Immature natural killer cell (primary cell): Measurements from ENCODE around the gene MCM9. TPM values are rescaled to one million over a fixed set of nuclear protein-coding genes. Genes with fewer than 3 reads are reported as not detected.
A peak's percentile ranks its signal among the peaks of the same experiment; 100 is the strongest.

ENCODE experiments used
- DNase-seq, 3 donors: peaks; one replicate each; pipeline ENCODE4 v3.0.0; 2022; ENCODE audit warnings: mixed read lengths in 1 of 3
- H3K27ac Mint-ChIP-seq, 6 donors: one replicate each; pipeline ENCODE4 v1.8.0; 2020; ENCODE audit warnings: mixed read lengths in 6 of 6, mild to moderate bottlenecking in 5 of 6, inconsistent platforms in 4 of 6, moderate library complexity in 3 of 6
- H3K27me3 Mint-ChIP-seq, 3 donors: one replicate each; pipeline ENCODE4 v1.8.0; 2020 to 2021; ENCODE audit warnings: low read depth in 3 of 3, mild to moderate bottlenecking in 3 of 3, mixed read lengths in 3 of 3, moderate library complexity in 3 of 3, inconsistent platforms in 1 of 3
- H3K36me3 Mint-ChIP-seq, 3 donors: one replicate each; pipeline ENCODE4 v1.8.0; 2020; ENCODE audit warnings: mixed read lengths in 3 of 3, inconsistent platforms in 2 of 3, mild to moderate bottlenecking in 2 of 3
- H3K4me1 Mint-ChIP-seq, 2 donors: one replicate each; pipeline ENCODE4 v1.8.0; 2020; ENCODE audit warnings: inconsistent platforms in 2 of 2, mild to moderate bottlenecking in 2 of 2, mixed read lengths in 2 of 2, moderate library complexity in 1 of 2
- H3K4me3 Mint-ChIP-seq, 5 donors: one replicate each; pipeline ENCODE4 v1.8.0; 2020; ENCODE audit warnings: mild to moderate bottlenecking in 5 of 5, mixed read lengths in 5 of 5, inconsistent platforms in 3 of 5, moderate library complexity in 3 of 5
- H3K9me3 Mint-ChIP-seq, 6 donors: one replicate each; pipeline ENCODE4 v1.8.0; 2020; ENCODE audit warnings: mild to moderate bottlenecking in 6 of 6, mixed read lengths in 6 of 6, inconsistent platforms in 4 of 6, moderate library complexity in 3 of 6
- polyA plus RNA-seq, 3 donors: library from polyadenylated mRNA; unstranded; fragments of 300-500 nt; fragmentation: Illumina TruSeq; gene quantifications; one replicate each; pipeline ENCODE4 v1.2.3, GENCODE V29; 2021

Gene MCM9
- polyA plus RNA-seq, 3 donors from 2014 or later: 15.3 to 23.7 (median 16.8) TPM

- Mint-ChIP-seq H3K27ac (no peak overlapping the region), H3K4me3 (no peak overlapping the region), H3K4me1 (no peaks in the 10 kb centered on the region), H3K27me3 (peaks cover 0 to 4% (median 0%) of the 10 kb centered on the region in 3 donors), H3K9me3 (peaks cover 0 to 7% (median 1%) of the 10 kb centered on the region in 6 donors), H3K36me3 (peaks cover 0 to 3% (median 0%) of the 10 kb centered on the region in 3 donors)
- no peak for DNase-seq
Measured at GRCh38 chr6:118953391-118953790, 18.4 kb upstream of the MCM9 start.

- no peak overlapping the region for H3K27ac Mint-ChIP-seq
- no peak overlapping the region for H3K4me3 Mint-ChIP-seq
- H3K36me3 Mint-ChIP-seq: peaks cover 0 to 3% (median under 1%) of the 10 kb centered on the region in 3 donors
- H3K4me1 Mint-ChIP-seq: no peaks in the 10 kb centered on the region
- peaks cover 0 to 4% (median 0%) of the 10 kb centered on the region in 3 donors for H3K27me3 Mint-ChIP-seq
- DNase-seq: no peak
- H3K9me3 Mint-ChIP-seq: peaks cover 0 to 10% (median 1%) of the 10 kb centered on the region in 6 donors
Measured at GRCh38 chr6:118952683-118953082, 17.7 kb upstream of the MCM9 start.

GRCh38 chr6:118945217-118945616 lies 10.3 kb upstream of the MCM9 start:
- H3K4me1 Mint-ChIP-seq: no peaks in the 10 kb centered on the region
- no peak overlapping the region for H3K4me3 Mint-ChIP-seq
- peaks cover 11 to 26% (median 26%) of the 10 kb centered on the region in 3 donors for H3K36me3 Mint-ChIP-seq
- H3K27me3 Mint-ChIP-seq: peaks cover 0 to 9% (median 8%) of the 10 kb centered on the region in 3 donors
- peaks cover 34 to 68% (median 44%) of the 10 kb centered on the region in 6 donors for H3K9me3 Mint-ChIP-seq
- no peak overlapping the region for H3K27ac Mint-ChIP-seq
- no peak for DNase-seq

- peaks cover 0 to 9% (median 5%) of the 10 kb centered on the region in 3 donors for H3K27me3 Mint-ChIP-seq
- peaks cover 22 to 38% (median 25%) of the 10 kb centered on the region in 6 donors for H3K9me3 Mint-ChIP-seq
- DNase-seq: no peak
- H3K36me3 Mint-ChIP-seq: peaks cover 18 to 33% (median 24%) of the 10 kb centered on the region in 3 donors
- H3K4me3 Mint-ChIP-seq: no peak overlapping the region
- H3K27ac Mint-ChIP-seq: no peak overlapping the region
- peaks cover 9% of the 10 kb centered on the region in 2 donors for H3K4me1 Mint-ChIP-seq
Measured at GRCh38 chr6:118940770-118941169, 5.8 kb upstream of the MCM9 start.

GRCh38 chr6:118939683-118940082 lies 4.7 kb upstream of the MCM9 start:
- peaks cover 16 to 17% of the 10 kb centered on the region in 2 donors for H3K4me1 Mint-ChIP-seq
- H3K27me3 Mint-ChIP-seq: peaks cover 2 to 9% (median 2%) of the 10 kb centered on the region in 3 donors
- no peak overlapping the region for H3K4me3 Mint-ChIP-seq
- H3K36me3 Mint-ChIP-seq: peaks cover 13 to 27% (median 16%) of the 10 kb centered on the region in 3 donors
- no peak for DNase-seq
- H3K27ac Mint-ChIP-seq: no peak overlapping the region
- H3K9me3 Mint-ChIP-seq: peaks cover 12 to 28% (median 15%) of the 10 kb centered on the region in 6 donors

GRCh38 chr6:118935978-118936703 lies 1.2 kb upstream of the MCM9 start:
- Mint-ChIP-seq H3K4me1 (peaks cover 27 to 41% of the 10 kb centered on the region in 2 donors), H3K4me3 (peak overlapping the region in 4 of 5 donors; percentile 36 to 94 (median 92)), H3K9me3 (no peaks in the 10 kb centered on the region)

GRCh38 chr6:118935331-118935668 lies 341 bp upstream of the MCM9 start:
- H3K36me3 Mint-ChIP-seq: peaks cover 16 to 18% (median 17%) of the 10 kb centered on the region in 3 donors
- peak overlapping the region; percentile 91 to 95 (median 93) for H3K4me3 Mint-ChIP-seq
- peaks cover 27 to 48% of the 10 kb centered on the region in 2 donors for H3K4me1 Mint-ChIP-seq
- no peaks in the 10 kb centered on the region for H3K9me3 Mint-ChIP-seq
- peak overlapping the region; percentile 83 to 93 (median 89) for H3K27ac Mint-ChIP-seq
- DNase-seq: no peak
- peaks cover 2 to 8% (median 3%) of the 10 kb centered on the region in 3 donors for H3K27me3 Mint-ChIP-seq

More at GRCh38 chr6:118935978-118936703, 1.2 kb upstream of the MCM9 start:
- no peak for DNase-seq
- H3K36me3 Mint-ChIP-seq: peaks cover 9 to 12% (median 10%) of the 10 kb centered on the region in 3 donors
- peaks cover 2 to 8% (median 5%) of the 10 kb centered on the region in 3 donors for H3K27me3 Mint-ChIP-seq
- H3K27ac Mint-ChIP-seq: peak overlapping the region; percentile 83 to 93 (median 89)

- H3K36me3 Mint-ChIP-seq: peaks cover 13 to 19% (median 18%) of the 10 kb centered on the region in 3 donors
- H3K4me3 Mint-ChIP-seq: peak overlapping the region; percentile 91 to 95 (median 93)
- H3K27me3 Mint-ChIP-seq: peaks cover 2 to 8% (median 3%) of the 10 kb centered on the region in 3 donors
- H3K4me1 Mint-ChIP-seq: peaks cover 27 to 49% of the 10 kb centered on the region in 2 donors
- peak overlapping the region; percentile 81 to 95 (median 88) for H3K27ac Mint-ChIP-seq
- H3K9me3 Mint-ChIP-seq: no peaks in the 10 kb centered on the region
- no peak for DNase-seq
Measured at GRCh38 chr6:118933855-118934460, 1.0 kb downstream of the MCM9 start.

- Mint-ChIP-seq H3K4me3 (no peak overlapping the region), H3K27ac (no peak overlapping the region), H3K27me3 (peaks cover 2 to 10% (median 3%) of the 10 kb centered on the region in 3 donors), H3K4me1 (peaks cover 27 to 49% of the 10 kb centered on the region in 2 donors), H3K9me3 (no peaks in the 10 kb centered on the region), H3K36me3 (peaks cover 9 to 13% (median 12%) of the 10 kb centered on the region in 3 donors)
- DNase-seq: no peak
Measured at GRCh38 chr6:118932421-118932820, 2.5 kb downstream of the MCM9 start.

- Mint-ChIP-seq H3K4me1 (peaks cover 22 to 43% of the 10 kb centered on the region in 2 donors), H3K27ac (no peak overlapping the region), H3K9me3 (no peaks in the 10 kb centered on the region)
Measured at GRCh38 chr6:118931436-118931835, 3.5 kb downstream of the MCM9 start.

GRCh38 chr6:118930680-118931079 lies 4.3 kb downstream of the MCM9 start:
- Mint-ChIP-seq H3K36me3 (peaks cover 8 to 13% (median 12%) of the 10 kb centered on the region in 3 donors), H3K27ac (no peak overlapping the region), H3K9me3 (no peaks in the 10 kb centered on the region), H3K4me3 (no peak overlapping the region), H3K27me3 (peaks cover 2 to 8% (median 3%) of the 10 kb centered on the region in 3 donors), H3K4me1 (peaks cover 17 to 39% of the 10 kb centered on the region in 2 donors)
- DNase-seq: no peak

More at GRCh38 chr6:118931436-118931835, 3.5 kb downstream of the MCM9 start:
- DNase-seq: no peak
- H3K27me3 Mint-ChIP-seq: peaks cover 2 to 8% (median 3%) of the 10 kb centered on the region in 3 donors
- H3K36me3 Mint-ChIP-seq: peaks cover 8 to 13% (median 12%) of the 10 kb centered on the region in 3 donors
- H3K4me3 Mint-ChIP-seq: no peak overlapping the region

- Mint-ChIP-seq H3K27me3 (peaks cover 0 to 1% (median 0%) of the 10 kb centered on the region in 3 donors), H3K36me3 (peaks cover 22 to 36% (median 26%) of the 10 kb centered on the region in 3 donors), H3K4me1 (no peaks in the 10 kb centered on the region), H3K9me3 (no peaks in the 10 kb centered on the region), H3K27ac (no peak overlapping the region), H3K4me3 (no peak overlapping the region)
- DNase-seq: no peak
Measured at GRCh38 chr6:118923035-118923434, 11.9 kb downstream of the MCM9 start.

- no peak for DNase-seq
- no peak overlapping the region for H3K27ac Mint-ChIP-seq
- H3K4me3 Mint-ChIP-seq: no peak overlapping the region
- no peaks in the 10 kb centered on the region for H3K4me1 Mint-ChIP-seq
- peaks cover 22 to 48% (median 33%) of the 10 kb centered on the region in 3 donors for H3K36me3 Mint-ChIP-seq
- H3K27me3 Mint-ChIP-seq: no peaks in the 10 kb centered on the region
- H3K9me3 Mint-ChIP-seq: no peaks in the 10 kb centered on the region
Measured at GRCh38 chr6:118921084-118921483, 13.9 kb downstream of the MCM9 start.

GRCh38 chr6:118918329-118918725 lies 16.6 kb downstream of the MCM9 start:
- no peaks in the 10 kb centered on the region for H3K27me3 Mint-ChIP-seq

More at GRCh38 chr6:118918329-118918725, 16.6 kb downstream of the MCM9 start:
- H3K4me3 Mint-ChIP-seq: no peak overlapping the region
- no peak for DNase-seq
- peaks cover 10 to 53% (median 32%) of the 10 kb centered on the region in 3 donors for H3K36me3 Mint-ChIP-seq
- H3K4me1 Mint-ChIP-seq: no peaks in the 10 kb centered on the region
- H3K27ac Mint-ChIP-seq: no peak overlapping the region
- no peaks in the 10 kb centered on the region for H3K9me3 Mint-ChIP-seq
